Fibroblast of upper back skin (primary cell): ENCODE data around the gene CSNK1G1.

Experiments used
- DNase-seq: peaks from one replicate; pipeline ENCODE4 v3.0.0-alpha.2; 2013

CSNK1G1 gene

GRCh38 chr15:64187396-64188191, 168.4 kb downstream of the CSNK1G1 start:
- peak; percentile 37 for DNase-seq

- no peak for DNase-seq
Observed at GRCh38 chr15:64185146-64185911, 170.6 kb downstream of the CSNK1G1 start.

DNA sequence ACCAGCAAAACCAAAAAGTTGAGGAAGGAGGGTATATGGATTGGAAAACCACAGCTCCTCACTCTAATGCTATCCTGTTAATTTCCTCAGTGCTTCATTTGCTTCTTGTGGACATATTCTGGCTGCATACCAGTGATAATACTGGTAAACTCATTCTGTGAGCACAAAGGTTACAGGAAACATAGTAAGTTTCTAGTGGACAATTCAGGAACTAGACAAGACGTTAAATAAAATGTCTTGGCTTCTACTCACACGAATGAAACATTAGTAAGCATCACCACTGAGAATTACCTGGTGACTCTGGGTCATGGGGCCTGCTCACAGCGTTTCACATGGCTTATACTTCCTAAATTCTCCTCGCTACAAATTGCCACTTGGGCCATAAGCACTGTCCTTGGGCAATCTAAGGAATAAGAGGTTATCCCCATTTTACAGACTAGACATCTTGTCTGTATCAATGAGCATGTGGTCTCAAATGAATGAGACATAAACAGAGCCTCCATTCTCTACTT, 173.1 kb downstream of the CSNK1G1 start:
- DNase-seq, result no peak

- no peak for DNase-seq
Observed at GRCh38 chr15:64180235-64180824, 175.6 kb downstream of the CSNK1G1 start.

DNA sequence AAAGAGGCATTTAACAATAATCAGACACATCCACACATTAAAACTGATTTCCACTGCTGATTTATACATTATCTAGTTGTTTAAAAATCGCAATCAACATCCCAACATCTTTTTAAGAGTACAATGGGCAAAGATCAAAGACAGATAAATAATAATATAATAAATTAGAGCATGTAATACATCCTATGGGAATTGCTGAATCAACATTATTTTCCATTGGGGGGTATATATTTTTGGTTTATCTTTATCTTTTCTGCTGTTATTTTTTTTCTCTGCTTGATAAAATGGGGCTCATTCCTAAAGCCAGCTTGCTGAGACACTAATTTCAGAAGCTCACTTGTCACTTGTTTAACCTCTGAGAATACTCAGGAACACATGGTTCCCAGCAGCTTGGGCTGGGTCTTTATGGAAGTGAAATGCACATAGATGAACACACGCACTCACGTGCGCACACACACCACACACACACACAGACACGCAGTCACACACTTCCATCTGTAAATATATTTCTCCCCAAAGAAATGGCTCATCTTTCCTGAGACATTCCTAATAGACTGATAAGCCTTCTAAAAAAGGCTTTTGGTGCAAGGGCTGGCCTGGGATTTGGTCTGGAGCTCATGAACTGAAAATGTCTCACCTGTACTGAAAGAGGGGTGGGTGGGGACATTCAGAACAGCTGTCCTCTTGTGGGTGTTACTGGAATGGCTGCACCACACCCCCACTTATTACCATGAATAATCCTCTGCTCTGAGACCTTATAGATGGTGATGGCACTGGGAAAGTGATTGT, 189.7 kb downstream of the CSNK1G1 start:
- DNase-seq, result no peak

DNA sequence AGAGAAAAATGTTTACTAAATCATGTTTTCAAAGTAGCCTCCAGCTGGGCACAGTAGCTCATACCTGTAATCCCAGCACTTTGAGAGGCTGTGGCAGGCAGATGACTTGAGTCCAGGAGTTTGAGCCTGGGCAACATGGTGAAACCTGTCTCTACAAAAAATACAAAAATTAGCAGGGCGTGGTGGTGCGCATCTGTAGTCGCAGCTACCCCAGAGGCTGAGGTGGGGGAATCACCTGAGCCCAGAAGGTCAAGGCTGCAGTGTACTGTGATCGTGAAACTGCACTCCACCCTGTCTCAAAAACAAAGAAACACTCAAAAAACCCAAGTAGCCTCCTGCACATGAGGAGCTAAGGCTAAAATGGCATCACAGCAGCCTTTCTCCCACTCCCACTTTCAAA, 191.5 kb downstream of the CSNK1G1 start:
- DNase-seq, result no peak

DNA sequence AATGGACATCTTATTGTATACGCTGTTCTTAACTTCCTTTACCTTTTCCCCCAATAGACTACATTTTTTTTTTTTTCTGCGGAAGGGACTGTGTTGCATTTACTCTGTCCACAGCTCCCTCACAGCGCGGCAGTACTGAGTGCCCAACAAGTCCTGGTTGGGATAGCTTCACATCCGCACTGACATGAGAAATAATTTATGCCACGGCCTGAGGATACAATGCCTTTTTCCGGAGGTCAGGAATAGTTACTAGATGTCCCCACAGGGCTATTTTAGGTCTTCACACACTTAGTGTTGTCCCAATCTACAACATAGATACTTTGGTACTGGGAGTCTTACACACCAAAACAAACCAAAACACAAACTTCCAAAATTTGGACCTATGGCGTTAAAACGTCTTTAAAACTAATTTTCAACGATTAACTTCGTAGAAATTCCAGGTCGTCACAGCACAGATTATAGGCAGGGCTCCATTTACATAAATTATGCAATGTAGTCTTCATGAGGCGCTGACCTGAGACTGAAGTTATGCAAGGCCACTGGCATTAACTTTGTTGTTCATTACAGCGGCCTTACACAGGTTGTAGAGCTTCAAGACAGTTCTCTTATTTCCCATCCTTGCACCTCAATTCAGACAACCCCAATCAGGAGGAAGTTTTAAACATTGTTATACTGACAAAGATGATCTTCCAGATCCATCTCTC, 192.2 kb downstream of the CSNK1G1 start:
- peak; percentile 24 for DNase-seq

- DNase-seq, result peak; percentile 98
Observed at GRCh38 chr15:64162869-64163658, 192.9 kb downstream of the CSNK1G1 start, which contains the start of gene PPIB. PPIB (minus strand) TSS chr15:64163022; CDS start chr15:64162986, 36 bp downstream.

GRCh38 chr15:64162478-64162868, 193.5 kb downstream of the CSNK1G1 start:
- no peak for DNase-seq

GRCh38 chr15:64161688-64162477, 194.1 kb downstream of the CSNK1G1 start:
- DNase-seq, result no peak

DNA sequence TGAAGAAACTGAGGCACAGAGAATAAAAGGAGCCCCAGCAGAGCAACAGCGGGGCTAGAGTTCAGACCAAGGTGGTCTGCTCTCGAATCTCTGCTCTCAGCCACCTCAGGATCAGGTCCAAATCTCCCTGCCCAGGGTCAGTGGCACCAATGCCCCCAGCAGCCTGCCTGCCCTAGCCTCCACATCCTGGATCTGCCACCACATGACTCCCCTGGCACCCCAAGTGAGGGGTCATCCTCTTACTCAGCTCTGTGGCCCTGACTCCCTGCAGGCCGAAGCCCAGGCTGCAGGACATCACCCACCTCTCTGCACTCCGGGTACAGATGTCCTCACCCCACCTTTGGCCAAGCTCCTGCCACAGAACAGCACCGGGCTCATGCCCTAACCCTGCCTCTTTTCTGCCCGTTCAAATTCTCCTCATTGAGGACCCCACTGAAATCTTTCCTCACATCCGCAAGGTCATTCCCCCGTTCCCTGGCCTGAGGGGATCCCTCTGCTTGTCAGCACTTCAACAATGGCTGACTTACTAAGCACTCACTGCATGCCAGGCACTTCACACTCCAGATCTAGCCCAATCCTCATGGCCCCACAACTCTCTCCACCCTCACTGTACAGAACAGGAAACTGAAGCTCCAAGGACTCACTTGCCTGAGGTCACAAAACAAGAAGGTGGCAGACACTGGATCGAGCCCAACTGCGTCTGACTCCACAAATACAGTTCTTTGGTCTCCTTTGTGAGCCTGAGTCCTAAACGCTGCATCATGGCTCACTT, 197.4 kb downstream of the CSNK1G1 start:
- DNase-seq, result no peak

- DNase-seq, result no peak
Observed at GRCh38 chr15:64157599-64158125, 198.3 kb downstream of the CSNK1G1 start.

GRCh38 chr15:64156652-64157331, 199.2 kb downstream of the CSNK1G1 start:
- no peak for DNase-seq

- DNase-seq, result no peak
Observed at GRCh38 chr15:64155802-64156651, 199.9 kb downstream of the CSNK1G1 start.

GRCh38 chr15:64153480-64154367, 202.2 kb downstream of the CSNK1G1 start:
- DNase-seq, result peak; percentile 79
